Keratinocyte (primary cell): ENCODE measurements around the gene NKIRAS1. TPM values are rescaled to one million over a fixed set of nuclear protein-coding genes. Genes with fewer than 3 reads are reported as not detected.

Source experiments
- DNase-seq: peaks from one replicate; pipeline ENCODE4 v3.0.0-alpha.2; 2011; ENCODE audit warnings: low read depth, missing footprints, low spot score
- FAIRE-seq: peaks from 2 replicates; lab custom pipeline; 2011; peaks lifted over from hg19 to GRCh38; lab: Jason Lieb, UNC
- H2AFZ ChIP-seq: 2 replicates; pipeline ENCODE4 v1.6.0; 2012; ENCODE audit warnings: low read length, control low read depth, inconsistent platforms; ENCODE audit not compliant: control insufficient read depth
- H3K27ac ChIP-seq: 2 replicates; pipeline ENCODE4 v1.5.1; 2011; ENCODE audit warnings: low read length; ENCODE audit not compliant: control insufficient read depth, insufficient read depth
- H3K27me3 ChIP-seq: 3 replicates; pipeline ENCODE4 v1.6.0; 2011; ENCODE audit warnings: low read length; ENCODE audit not compliant: control insufficient read depth, insufficient read depth; ENCODE audit errors: extremely low read depth
- H3K36me3 ChIP-seq, 2 experiments: 2 replicates in 1 of 2; 3 replicates in 1 of 2; pipeline ENCODE4 v1.5.1; 2011; ENCODE audit warnings: low read length in 2 of 2, mild to moderate bottlenecking in 1 of 2; ENCODE audit not compliant: control insufficient read depth in 2 of 2, insufficient read depth in 2 of 2; ENCODE audit errors: extremely low read depth in 1 of 2
- H3K4me1 ChIP-seq: 3 replicates; pipeline ENCODE4 v1.5.1; 2011; ENCODE audit warnings: low read length; ENCODE audit not compliant: control insufficient read depth, insufficient read depth; ENCODE audit errors: extremely low read depth
- H3K4me2 ChIP-seq: 3 replicates; pipeline ENCODE4 v1.6.0; 2011; ENCODE audit warnings: low read depth, low read length; ENCODE audit not compliant: control insufficient read depth, insufficient read depth; ENCODE audit errors: extremely low read depth
- H3K4me3 ChIP-seq, 3 experiments: fragments of 200-600 bp in 1 of 3; sonication (generic) in 1 of 3; 2 replicates in 2 of 3; 3 replicates in 1 of 3; pipeline ENCODE4 v1.5.1; 2011 to 2016; ENCODE audit warnings: low read length in 3 of 3, mild to moderate bottlenecking in 3 of 3, control low read depth in 2 of 3, inconsistent platforms in 1 of 3, low read depth in 1 of 3, mixed read lengths in 1 of 3, mixed run types in 1 of 3, moderate library complexity in 1 of 3; ENCODE audit not compliant: control insufficient read depth in 2 of 3, insufficient read depth in 2 of 3; ENCODE audit errors: extremely low read depth in 1 of 3
- H3K79me2 ChIP-seq: 2 replicates; pipeline ENCODE4 v1.6.0; 2012; ENCODE audit warnings: low read length; ENCODE audit not compliant: control insufficient read depth, insufficient read depth
- H3K9ac ChIP-seq: 3 replicates; pipeline ENCODE4 v1.6.0; 2011; ENCODE audit warnings: low read length; ENCODE audit not compliant: control insufficient read depth, insufficient read depth; ENCODE audit errors: extremely low read depth
- H3K9me1 ChIP-seq: 3 replicates; pipeline ENCODE4 v1.6.0; 2011; ENCODE audit warnings: low read length; ENCODE audit not compliant: control insufficient read depth, insufficient read depth; ENCODE audit errors: extremely low read depth
- H3K9me3 ChIP-seq: 2 replicates; pipeline ENCODE4 v1.5.1; 2012; ENCODE audit warnings: low read depth, low read length; ENCODE audit not compliant: control insufficient read depth
- H4K20me1 ChIP-seq: 3 replicates; pipeline ENCODE4 v1.6.0; 2011; ENCODE audit warnings: low read length; ENCODE audit not compliant: control insufficient read depth, insufficient read depth; ENCODE audit errors: extremely low read depth
- CTCF ChIP-seq, 3 experiments: IDR thresholded peaks in 1 of 3; conservative IDR thresholded peaks in 1 of 3; optimal IDR thresholded peaks in 1 of 3; 2 replicates in 2 of 3; 3 replicates in 1 of 3; pipeline versions ENCODE3 to v1.5.1; 2011; ENCODE audit warnings: low read length in 3 of 3, mild to moderate bottlenecking in 3 of 3, moderate library complexity in 2 of 3, control low read depth in 1 of 3, inconsistent platforms in 1 of 3; ENCODE audit not compliant: insufficient read depth in 2 of 3; ENCODE audit errors: extremely low read depth in 1 of 3
- EZH2 ChIP-seq: IDR thresholded peaks from one replicate; pipeline ENCODE4 v1.6.1; 2012; ENCODE audit warnings: inconsistent platforms, mild to moderate bottlenecking, low read length, moderate library complexity
- dilution Hi-C: fragments of 300-500 bp; cut with MboI; formaldehyde crosslinking; loops from one replicate; pipeline ENCODE4 v1.7.0; 2020; ENCODE audit warnings: low sequenced_read_pairs; ENCODE audit not compliant: extremely low pct_ligation_motif_present
- polyA plus RNA-seq, 5 experiments: library from polyadenylated mRNA; depleted of rRNA in 3 of 5; stranded (reverse) in 3 of 5; stranded (forward) in 1 of 5; unstranded in 1 of 5; fragments of >200 nt; gene quantifications; 1 replicate in 1 of 5; 2 replicates in 3 of 5; 3 replicates in 1 of 5; pipeline versions ENCODE4 v1.2.1 to v1.2.3, GENCODE V29; 2011 to 2012; ENCODE audit warnings: missing spikeins in 2 of 5, low read depth in 1 of 5, low replicate concordance in 1 of 5

NKIRAS1 gene
- polyA plus RNA-seq, 1 donor (not counting 4 experiments of a cell fraction or from before 2014, with no cell fraction given): 10.7 TPM

GRCh38 chr3:23964537-23965235 is 47.9 kb upstream of the NKIRAS1 start:
- dilution Hi-C loops: no loop called here
- Histone ChIP-seq H3K27ac (no peak overlapping the region), H3K4me2 (no peak overlapping the region), H2AFZ (no peak overlapping the region), H3K9me3 (no peaks in the 10 kb centered on the region), H3K9me1 (no peaks in the 10 kb centered on the region), H3K36me3 (peaks cover 3 to 7% of the 10 kb centered on the region in 2 experiments), H3K27me3 (no peaks in the 10 kb centered on the region), H3K9ac (no peak overlapping the region), H3K4me1 (peaks cover 13% of the 10 kb centered on the region), H4K20me1 (no peaks in the 10 kb centered on the region), H3K79me2 (peaks cover 2% of the 10 kb centered on the region), H3K4me3 (no peak overlapping the region)
- TF ChIP-seq EZH2: no peak
- TF ChIP-seq CTCF (optimal IDR thresholded peaks at IDR 0.05 in 1 of 3, IDR thresholded peaks at IDR 0.05 in 1 of 3, conservative IDR thresholded peaks at IDR 0.05 in 1 of 3; ENCODE audit: extremely low read depth in 1 of 3, insufficient read depth in 2 of 3, low read length in 3 of 3): no peak
- FAIRE-seq (no peak), DNase-seq (no peak)

- Histone ChIP-seq H3K27ac (no peak overlapping the region), H3K9me1 (no peaks in the 10 kb centered on the region), H3K9ac (no peak overlapping the region), H3K36me3 (peaks cover 3 to 7% of the 10 kb centered on the region in 2 experiments), H4K20me1 (no peaks in the 10 kb centered on the region), H3K4me3 (no peak overlapping the region), H3K27me3 (no peaks in the 10 kb centered on the region), H3K9me3 (no peaks in the 10 kb centered on the region), H3K4me1 (peaks cover 23% of the 10 kb centered on the region), H3K79me2 (peaks cover 2% of the 10 kb centered on the region), H2AFZ (no peak overlapping the region), H3K4me2 (no peak overlapping the region)
- DNase-seq (no peak), FAIRE-seq (no peak)
- dilution Hi-C loops: no loop called here
- TF ChIP-seq CTCF (optimal IDR thresholded peaks at IDR 0.05 in 1 of 3, IDR thresholded peaks at IDR 0.05 in 1 of 3, conservative IDR thresholded peaks at IDR 0.05 in 1 of 3; ENCODE audit: extremely low read depth in 1 of 3, insufficient read depth in 2 of 3, low read length in 3 of 3) (no peak), EZH2 (no peak)
Observed at GRCh38 chr3:23961913-23962312, 45.1 kb upstream of the NKIRAS1 start.
